ENCODE results near the gene KIF16B. TPM values are rescaled to one million over a fixed set of nuclear protein-coding genes. Genes with fewer than 3 reads are reported as not detected.

The KIF16B gene
- total RNA-seq, 2 experiments from 2014 or later = 3.2 to 3.4 TPM

DNA sequence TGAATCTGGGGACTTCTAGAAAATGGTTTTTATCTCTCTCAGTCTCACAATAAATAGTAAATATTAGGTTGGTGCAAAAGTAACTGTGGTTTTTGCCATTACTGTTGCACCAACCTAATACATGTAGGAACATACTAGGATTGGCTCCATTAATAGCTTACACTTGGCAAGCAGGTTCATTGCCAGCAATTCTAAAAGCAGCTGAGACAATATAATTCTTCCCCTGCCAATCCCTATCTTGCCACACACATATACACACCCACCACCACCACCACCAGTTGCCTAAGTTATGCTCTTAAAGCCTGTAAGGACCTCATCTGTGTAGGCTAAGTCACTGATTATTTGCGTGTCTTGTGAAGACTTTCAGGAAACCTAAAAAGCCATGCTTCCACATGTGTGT, 145.1 kb downstream of the KIF16B start:
- Mint-ChIP-seq H3K27me3 (ENCODE audit: low read depth) (no peaks in the 10 kb centered on the region), H3K4me1 (ENCODE audit: low read depth) (no peaks in the 10 kb centered on the region), H3K36me3 (ENCODE audit: low read depth) (no peaks in the 10 kb centered on the region), H3K4me3 (no peak overlapping the region), H3K27ac (no peak overlapping the region), H3K9me3 (ENCODE audit: insufficient read depth) (no peaks in the 10 kb centered on the region)
- ATAC-seq (no peak), DNase-seq (no peak)
- ChIA-PET POLR2A (no interaction called here), CTCF (no interaction called here)

DNA sequence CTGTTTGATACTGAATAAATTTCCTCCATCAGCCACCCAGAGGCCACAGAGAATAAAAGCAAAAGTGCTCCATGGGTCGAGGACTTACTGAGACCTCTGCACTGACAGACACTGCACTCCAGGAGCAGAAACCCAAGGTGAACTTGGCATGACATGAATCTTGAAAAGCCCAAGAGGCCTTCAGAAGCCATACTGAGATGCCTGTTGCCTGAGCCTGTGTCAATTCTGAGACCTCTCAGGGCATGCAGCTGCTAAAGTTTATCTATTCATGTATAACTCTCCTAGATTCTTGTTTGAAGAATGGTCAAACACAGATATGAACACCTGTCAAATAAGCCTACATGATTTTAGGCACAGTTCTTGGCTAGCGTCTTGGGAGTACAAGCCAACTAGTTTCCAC, 145.7 kb downstream of the KIF16B start:
- ATAC-seq (no peak), DNase-seq (no peak)
- POLR2A ChIA-PET = no interaction called here
- no peaks in the 10 kb centered on the region for H3K27me3 Mint-ChIP-seq (ENCODE audit: low read depth)
- H3K4me1 Mint-ChIP-seq (ENCODE audit: low read depth) = no peaks in the 10 kb centered on the region
- H3K27ac Mint-ChIP-seq = no peak overlapping the region
- H3K9me3 Mint-ChIP-seq (ENCODE audit: insufficient read depth) = no peaks in the 10 kb centered on the region
- no peak overlapping the region for H3K4me3 Mint-ChIP-seq
- H3K36me3 Mint-ChIP-seq (ENCODE audit: low read depth) = no peaks in the 10 kb centered on the region
- CTCF ChIA-PET = no interaction called here

DNA sequence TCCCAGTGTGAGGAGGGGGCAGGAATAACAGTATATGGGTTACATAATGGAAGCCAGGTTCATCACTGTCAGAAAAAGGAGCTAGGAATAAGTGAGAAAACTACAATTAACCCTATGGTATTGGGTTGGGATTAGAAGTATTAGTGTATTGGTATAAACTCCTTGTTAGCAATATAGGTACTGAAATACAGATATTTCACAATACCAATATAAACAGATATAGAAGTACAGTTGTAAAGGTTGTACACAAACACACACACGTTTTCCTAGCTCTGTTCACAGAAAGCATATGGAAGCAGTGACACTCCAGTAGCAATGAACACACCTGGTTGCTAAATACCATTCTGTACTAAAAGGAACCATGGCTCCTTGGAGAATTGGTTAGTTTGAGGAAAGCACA, 148.5 kb downstream of the KIF16B start:
- ATAC-seq (no peak), DNase-seq (no peak)
- Mint-ChIP-seq H3K36me3 (ENCODE audit: low read depth) (no peaks in the 10 kb centered on the region), H3K9me3 (ENCODE audit: insufficient read depth) (no peaks in the 10 kb centered on the region), H3K27ac (no peak overlapping the region), H3K27me3 (ENCODE audit: low read depth) (no peaks in the 10 kb centered on the region), H3K4me3 (no peak overlapping the region), H3K4me1 (ENCODE audit: low read depth) (no peaks in the 10 kb centered on the region)
- ChIA-PET CTCF (no interaction called here), POLR2A (no interaction called here)

DNA sequence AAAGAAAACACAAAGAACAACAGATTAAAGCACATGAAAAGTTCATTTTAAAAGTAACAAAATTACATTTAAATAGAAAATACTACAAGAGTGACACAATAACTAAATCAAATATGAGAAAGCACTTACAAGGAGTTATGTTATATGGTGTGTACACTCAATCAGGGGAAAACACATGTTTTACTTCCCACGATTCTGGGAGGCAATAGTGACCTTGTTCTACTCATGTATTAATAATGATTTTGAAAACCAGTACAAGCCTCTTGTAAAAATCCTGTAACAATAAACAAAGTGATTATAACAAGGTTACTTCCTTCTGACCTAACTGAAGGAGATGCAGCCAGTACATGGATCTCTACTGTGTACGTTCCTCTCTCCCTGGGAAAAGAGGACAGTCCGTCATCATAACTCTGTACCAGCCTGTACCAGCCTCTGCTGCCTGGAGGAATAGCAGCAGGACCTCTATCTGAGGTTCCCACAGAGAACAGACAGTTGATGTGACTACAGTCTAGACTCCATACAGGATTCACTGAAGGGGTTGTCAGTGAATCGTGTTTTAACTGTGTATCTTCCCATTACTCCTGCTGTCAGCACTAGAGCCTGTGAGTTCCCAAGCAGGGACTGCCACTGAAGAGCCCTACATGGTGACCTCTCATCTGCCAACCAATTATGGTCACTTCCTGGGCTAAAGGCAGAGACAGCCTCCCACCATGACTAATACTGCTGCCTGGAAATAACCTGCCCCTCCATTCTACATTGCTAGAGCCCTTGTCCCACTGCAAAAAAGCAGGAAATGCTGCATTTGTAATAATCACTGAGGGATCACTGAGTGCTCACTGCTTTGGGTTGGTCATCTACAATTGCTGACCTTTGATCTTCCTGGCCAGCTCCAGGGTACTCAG, 149.7 kb downstream of the KIF16B start:
- Mint-ChIP-seq H3K4me3 (no peak overlapping the region), H3K36me3 (ENCODE audit: low read depth) (no peaks in the 10 kb centered on the region), H3K4me1 (ENCODE audit: low read depth) (no peaks in the 10 kb centered on the region), H3K27ac (no peak overlapping the region), H3K9me3 (ENCODE audit: insufficient read depth) (no peaks in the 10 kb centered on the region), H3K27me3 (ENCODE audit: low read depth) (no peaks in the 10 kb centered on the region)
- ATAC-seq = no peak
- ChIA-PET POLR2A (no interaction called here), CTCF (no interaction called here)
- DNase-seq = no peak

DNA sequence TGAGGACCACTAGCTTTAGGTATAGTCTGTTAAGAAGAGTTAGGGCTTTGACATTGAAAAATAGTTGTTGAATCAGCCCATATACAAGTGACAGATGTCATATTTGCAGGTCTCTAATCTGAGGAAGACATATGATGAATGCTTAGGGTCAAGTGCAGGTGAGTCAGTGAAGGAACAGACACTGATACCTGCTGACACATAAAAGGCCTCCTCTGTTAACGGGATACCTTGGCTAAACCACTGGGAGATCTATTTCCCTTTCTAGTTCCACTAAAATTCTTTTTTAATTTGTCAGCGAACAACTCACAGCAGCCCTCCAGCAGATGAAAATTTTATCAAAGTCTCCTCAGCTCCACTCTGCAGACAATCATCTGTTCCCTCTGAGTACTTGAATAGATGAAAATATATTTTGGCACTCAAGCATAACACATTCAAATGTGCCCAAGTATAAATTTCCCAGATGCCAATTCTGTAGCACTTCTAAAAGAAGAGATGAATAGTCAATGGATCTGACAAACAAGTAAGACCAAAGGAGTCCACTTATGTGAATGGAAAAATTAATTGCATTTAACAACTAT, 154.0 kb downstream of the KIF16B start:
- H3K9me3 Mint-ChIP-seq (ENCODE audit: insufficient read depth) = no peaks in the 10 kb centered on the region
- no peaks in the 10 kb centered on the region for H3K4me1 Mint-ChIP-seq (ENCODE audit: low read depth)
- no peaks in the 10 kb centered on the region for H3K36me3 Mint-ChIP-seq (ENCODE audit: low read depth)
- DNase-seq (no peak), ATAC-seq (no peak)
- no peaks in the 10 kb centered on the region for H3K27me3 Mint-ChIP-seq (ENCODE audit: low read depth)
- POLR2A ChIA-PET = no interaction called here
- no peak overlapping the region for H3K27ac Mint-ChIP-seq
- CTCF ChIA-PET = no interaction called here
- no peak overlapping the region for H3K4me3 Mint-ChIP-seq

DNA sequence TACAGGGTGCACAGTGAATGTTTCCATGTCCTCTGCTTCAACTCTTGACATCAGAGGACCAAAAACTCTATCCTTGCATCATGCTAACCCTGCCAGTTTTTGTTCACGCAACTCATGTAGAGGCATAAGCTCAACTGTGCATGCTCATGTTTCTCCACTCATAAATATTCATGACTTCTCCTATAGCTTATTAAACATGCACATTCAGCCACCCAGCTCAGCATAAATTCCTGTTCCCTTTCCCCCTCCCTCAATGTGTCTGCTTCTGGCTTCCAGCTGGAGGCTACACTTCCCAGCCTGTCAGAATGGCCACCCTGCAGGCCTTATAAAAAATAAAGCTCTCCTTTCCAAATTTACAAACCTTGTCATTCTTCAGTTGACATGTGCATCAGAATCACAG, 154.6 kb downstream of the KIF16B start:
- no peaks in the 10 kb centered on the region for H3K4me1 Mint-ChIP-seq (ENCODE audit: low read depth)
- CTCF ChIA-PET = no interaction called here
- H3K36me3 Mint-ChIP-seq (ENCODE audit: low read depth) = no peaks in the 10 kb centered on the region
- no peak overlapping the region for H3K4me3 Mint-ChIP-seq
- no peaks in the 10 kb centered on the region for H3K27me3 Mint-ChIP-seq (ENCODE audit: low read depth)
- no peak overlapping the region for H3K27ac Mint-ChIP-seq
- DNase-seq = no peak
- POLR2A ChIA-PET = no interaction called here
- H3K9me3 Mint-ChIP-seq (ENCODE audit: insufficient read depth) = no peaks in the 10 kb centered on the region
- ATAC-seq = no peak

DNA sequence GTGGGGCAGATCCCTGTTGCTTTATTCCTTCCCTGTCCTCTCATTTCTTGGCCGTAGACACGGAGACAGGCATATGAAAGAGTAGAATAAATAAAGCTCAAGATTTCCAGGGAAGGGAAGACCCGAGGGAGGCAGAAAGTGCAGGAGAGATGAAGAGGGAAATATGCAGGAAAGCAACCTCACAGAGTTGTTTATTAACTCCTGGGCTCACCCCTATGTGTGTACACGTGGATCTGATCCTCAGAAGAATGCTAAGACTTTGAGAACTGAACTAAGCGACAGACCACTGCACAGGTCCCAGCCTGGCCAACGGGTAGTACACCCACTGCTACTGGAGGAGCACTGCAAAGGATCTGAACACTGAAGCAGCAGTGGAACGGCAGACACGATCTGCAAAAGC, 156.2 kb downstream of the KIF16B start:
- CTCF ChIA-PET = no interaction called here
- H3K27me3 Mint-ChIP-seq (ENCODE audit: low read depth) = no peaks in the 10 kb centered on the region

DNA sequence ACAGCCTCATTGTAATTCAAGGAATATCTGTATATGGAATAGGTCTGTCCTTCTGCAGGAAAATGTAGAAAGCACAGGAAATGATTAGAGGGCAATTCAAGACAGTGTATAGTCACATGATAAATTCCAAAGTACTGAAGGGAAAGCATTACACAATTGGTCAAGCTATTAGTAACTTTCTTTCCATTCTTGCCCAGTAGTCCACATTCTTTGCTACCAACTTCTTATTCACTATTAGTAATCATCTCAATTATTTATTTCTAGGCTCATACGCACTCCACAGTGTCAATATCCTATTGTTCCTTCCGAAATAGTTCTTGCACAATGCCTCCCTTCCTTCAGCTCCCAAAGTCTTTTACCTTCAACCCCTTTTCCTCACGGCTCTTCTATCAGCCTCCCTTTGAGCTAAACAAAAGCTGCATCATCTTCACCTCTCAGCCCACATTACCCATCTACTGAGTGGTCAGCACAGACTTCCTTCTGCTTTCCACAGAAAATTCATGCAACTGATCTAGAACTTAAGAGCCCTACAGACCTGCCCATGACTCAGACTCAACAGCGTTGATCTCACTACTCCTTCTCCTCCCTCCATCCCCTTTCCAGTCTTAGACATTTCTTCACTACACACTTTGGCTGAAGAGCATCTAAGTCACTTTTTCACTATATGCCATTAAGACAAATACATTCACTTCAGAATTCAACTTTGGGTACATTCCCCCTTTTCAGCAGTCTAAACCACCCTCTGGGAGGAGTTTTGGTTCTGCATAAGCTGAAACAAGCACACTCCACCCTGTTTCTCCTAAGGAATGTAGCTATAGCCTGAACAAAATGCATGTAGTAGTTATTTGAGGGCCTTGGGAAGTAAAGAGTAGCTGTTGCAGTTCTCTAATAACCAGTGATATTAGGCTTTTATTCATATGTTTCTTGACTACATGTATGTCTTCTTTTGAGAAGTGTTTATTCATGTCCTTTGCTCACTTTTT, 157.9 kb downstream of the KIF16B start:
- H3K27me3 Mint-ChIP-seq (ENCODE audit: low read depth) = no peaks in the 10 kb centered on the region
- H3K9me3 Mint-ChIP-seq (ENCODE audit: insufficient read depth) = no peaks in the 10 kb centered on the region
- no peak overlapping the region for H3K4me3 Mint-ChIP-seq
- CTCF ChIA-PET = no interaction called here
- ATAC-seq (no peak), DNase-seq (no peak)
- no peaks in the 10 kb centered on the region for H3K4me1 Mint-ChIP-seq (ENCODE audit: low read depth)
- POLR2A ChIA-PET = no interaction called here
- H3K27ac Mint-ChIP-seq = no peak overlapping the region
- no peaks in the 10 kb centered on the region for H3K36me3 Mint-ChIP-seq (ENCODE audit: low read depth)

More for the DNA sequence above, 156.2 kb downstream of the KIF16B start:
- Mint-ChIP-seq H3K9me3 (ENCODE audit: insufficient read depth) (no peaks in the 10 kb centered on the region), H3K4me3 (no peak overlapping the region), H3K36me3 (ENCODE audit: low read depth) (no peaks in the 10 kb centered on the region), H3K27ac (no peak overlapping the region), H3K4me1 (ENCODE audit: low read depth) (no peaks in the 10 kb centered on the region)
- ATAC-seq (no peak), DNase-seq (no peak)
- POLR2A ChIA-PET = no interaction called here

DNA sequence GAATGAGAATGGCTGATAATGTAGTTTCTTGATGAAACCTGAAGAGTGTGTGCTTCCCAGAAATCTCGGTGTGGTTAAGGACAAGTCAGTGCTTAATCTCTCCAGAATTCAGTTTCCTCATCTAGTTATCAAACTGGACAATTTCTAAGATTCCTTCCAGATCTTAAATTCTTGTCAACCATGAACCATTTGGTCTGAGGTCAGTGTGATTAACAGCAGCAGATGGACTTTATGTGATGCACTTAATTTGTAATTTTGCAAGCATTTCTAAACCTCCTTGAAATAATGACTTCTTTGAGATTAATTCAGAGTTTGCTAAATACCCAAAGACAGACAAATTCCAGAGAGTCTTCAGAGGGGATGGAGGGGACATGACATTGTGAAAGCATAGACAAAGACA, 160.3 kb downstream of the KIF16B start:
- H3K4me3 Mint-ChIP-seq = no peak overlapping the region
- ATAC-seq = no peak
- CTCF ChIA-PET = no interaction called here

DNA sequence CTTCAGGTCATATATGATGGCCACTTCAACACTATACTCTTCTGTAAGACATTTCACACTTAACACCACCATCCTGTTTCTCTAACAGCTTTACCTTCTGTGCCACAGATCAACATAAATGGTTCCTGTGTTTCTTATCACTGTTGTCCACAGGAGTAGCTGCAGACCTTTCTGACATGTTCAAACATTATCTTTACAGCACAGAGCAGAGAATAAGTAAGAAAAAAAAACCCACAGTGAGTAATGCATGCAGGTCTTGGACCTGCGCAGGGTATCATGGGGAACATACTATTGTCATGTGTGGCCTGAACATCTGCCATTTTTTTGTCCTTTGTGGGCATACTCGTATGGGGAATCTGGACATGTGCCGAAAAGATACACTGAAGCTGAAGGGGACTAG, 161.9 kb downstream of the KIF16B start:
- H3K36me3 Mint-ChIP-seq (ENCODE audit: low read depth) = no peaks in the 10 kb centered on the region
- ATAC-seq (no peak), DNase-seq (no peak)
- H3K27me3 Mint-ChIP-seq (ENCODE audit: low read depth) = no peaks in the 10 kb centered on the region
- H3K9me3 Mint-ChIP-seq (ENCODE audit: insufficient read depth) = no peaks in the 10 kb centered on the region
- H3K4me1 Mint-ChIP-seq (ENCODE audit: low read depth) = no peaks in the 10 kb centered on the region
- no peak overlapping the region for H3K27ac Mint-ChIP-seq
- CTCF ChIA-PET = no interaction called here
- POLR2A ChIA-PET = no interaction called here
- H3K4me3 Mint-ChIP-seq = no peak overlapping the region

More for the DNA sequence above, 160.3 kb downstream of the KIF16B start:
- H3K27ac Mint-ChIP-seq = no peak overlapping the region
- H3K27me3 Mint-ChIP-seq (ENCODE audit: low read depth) = no peaks in the 10 kb centered on the region
- POLR2A ChIA-PET = no interaction called here
- DNase-seq = no peak
- H3K9me3 Mint-ChIP-seq (ENCODE audit: insufficient read depth) = no peaks in the 10 kb centered on the region
- no peaks in the 10 kb centered on the region for H3K36me3 Mint-ChIP-seq (ENCODE audit: low read depth)
- H3K4me1 Mint-ChIP-seq (ENCODE audit: low read depth) = no peaks in the 10 kb centered on the region

DNA sequence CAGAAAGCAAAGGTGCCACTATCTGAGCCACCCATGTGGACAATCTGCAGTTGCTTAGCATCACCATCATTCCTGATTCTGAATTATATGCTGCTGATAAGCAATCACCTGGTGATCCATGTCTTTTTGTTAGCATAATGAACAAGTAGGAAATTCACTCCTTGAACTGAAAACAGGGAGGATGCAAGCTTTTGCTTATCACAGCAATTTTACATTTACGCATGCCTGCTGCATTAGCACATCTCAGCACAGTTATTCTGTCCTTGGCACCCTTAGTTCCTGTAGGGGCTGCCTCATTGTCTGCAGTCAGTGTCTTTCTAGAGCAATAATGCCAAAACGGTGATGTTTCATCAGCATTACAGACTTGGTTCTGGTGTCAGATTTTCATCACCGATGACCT, 162.6 kb downstream of the KIF16B start:
- ChIA-PET POLR2A (no interaction called here), CTCF (no interaction called here)
- no peaks in the 10 kb centered on the region for H3K36me3 Mint-ChIP-seq (ENCODE audit: low read depth)
- DNase-seq (no peak), ATAC-seq (no peak)
- no peak overlapping the region for H3K27ac Mint-ChIP-seq
- no peaks in the 10 kb centered on the region for H3K9me3 Mint-ChIP-seq (ENCODE audit: insufficient read depth)
- H3K27me3 Mint-ChIP-seq (ENCODE audit: low read depth) = no peaks in the 10 kb centered on the region
- no peaks in the 10 kb centered on the region for H3K4me1 Mint-ChIP-seq (ENCODE audit: low read depth)
- H3K4me3 Mint-ChIP-seq = no peak overlapping the region

DNA sequence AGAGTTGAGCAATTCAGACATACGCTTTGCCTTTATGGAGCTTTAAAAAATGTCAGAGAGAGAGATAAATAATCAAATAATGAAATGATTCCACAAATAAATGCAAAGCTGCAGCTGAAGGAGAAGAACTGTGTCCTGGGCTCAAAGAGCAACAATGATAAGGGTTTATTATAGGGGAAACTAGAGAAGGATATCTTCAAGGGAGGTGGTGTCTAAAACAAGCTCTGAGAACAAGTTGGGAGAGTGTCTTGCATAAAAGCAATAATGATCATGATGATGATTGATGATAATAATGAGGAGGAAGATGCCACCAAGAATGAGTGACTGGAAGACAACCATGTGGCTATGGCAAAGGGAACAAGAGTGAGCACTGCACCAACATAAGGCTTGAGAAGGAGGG, 164.3 kb downstream of the KIF16B start:
- H3K27me3 Mint-ChIP-seq (ENCODE audit: low read depth) = no peaks in the 10 kb centered on the region
- no peaks in the 10 kb centered on the region for H3K4me1 Mint-ChIP-seq (ENCODE audit: low read depth)
- ChIA-PET POLR2A (no interaction called here), CTCF (no interaction called here)
- H3K36me3 Mint-ChIP-seq (ENCODE audit: low read depth) = no peaks in the 10 kb centered on the region
- no peak overlapping the region for H3K27ac Mint-ChIP-seq
- H3K9me3 Mint-ChIP-seq (ENCODE audit: insufficient read depth) = no peaks in the 10 kb centered on the region
- DNase-seq (no peak), ATAC-seq (no peak)
- no peak overlapping the region for H3K4me3 Mint-ChIP-seq

Data from activated CD8-positive, alpha-beta T cell treated with anti-CD3 and anti-CD28 coated beads, Interleukin-2, amount 10 ng/mL, durations not matched to agents 7 days and 5 days (primary cell).